ENCODE results near the gene PGAM1. TPM values are rescaled to one million over a fixed set of nuclear protein-coding genes. Genes with fewer than 3 reads are reported as not detected.

PGAM1 gene
- 10 to 100 TPM; 31.4 to 72.8 (median 46.6) TPM for total RNA-seq
- 10 to 100 TPM; 22.2 to 59.5 TPM for polyA plus RNA-seq

DNA sequence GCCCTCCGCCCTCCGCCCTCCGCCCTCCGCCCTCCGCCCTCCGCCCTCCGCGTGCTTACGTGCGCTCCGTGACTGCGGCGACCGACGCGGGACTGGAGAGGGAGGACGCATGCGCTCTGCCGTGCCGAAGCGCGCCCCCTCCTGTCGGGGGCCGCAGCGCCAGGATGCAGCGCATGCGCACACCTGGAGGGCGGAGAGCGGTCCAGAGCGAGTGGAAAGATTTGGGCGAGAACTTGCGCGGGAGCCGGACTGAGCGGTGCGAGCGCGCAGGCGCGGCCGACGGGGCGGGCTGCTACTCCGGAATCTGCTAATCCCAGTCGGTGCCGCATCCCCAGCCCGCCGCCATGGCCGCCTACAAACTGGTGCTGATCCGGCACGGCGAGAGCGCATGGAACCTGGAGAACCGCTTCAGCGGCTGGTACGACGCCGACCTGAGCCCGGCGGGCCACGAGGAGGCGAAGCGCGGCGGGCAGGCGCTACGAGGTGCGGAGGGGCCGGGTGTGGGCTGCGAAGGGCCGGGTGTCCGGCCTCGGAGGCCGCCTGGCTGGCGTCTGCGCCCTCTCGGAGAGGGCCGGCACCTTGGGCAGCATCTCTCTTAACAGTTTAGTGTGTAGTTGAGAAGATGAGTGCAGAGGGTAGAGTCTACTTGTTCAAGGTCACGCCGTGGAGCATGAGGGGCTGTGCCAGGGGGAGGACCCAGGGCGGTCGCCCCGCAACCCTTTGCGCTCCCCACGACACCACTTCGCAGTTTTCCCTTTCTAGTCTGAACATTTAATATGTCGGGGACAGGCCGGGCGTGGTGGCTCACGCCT is at the start of gene PGAM1:
TSS of gene PGAM1 (plus strand) at position 228 of the 812 bp plus-strand sequence. CDS start at position 345, 117 bp downstream.
- Histone ChIP-seq H3K4me1 (peaks cover 8 to 17% (median 14%) of the 10 kb centered on the region in 3 donors), H3K27me3 (no peaks in the 10 kb centered on the region), H3K36me3 (peaks cover 0 to 8% (median 2%) of the 10 kb centered on the region in 3 donors), H3K27ac (peak within 1 kb of the TSS; percentile 53 to 92 (median 76)), H3K4me3 (peak within 1 kb of the TSS; percentile 75 to 90 (median 82)), H3K9me3 (no peaks in the 10 kb centered on the region)
- TF ChIP-seq, protein P1, sequence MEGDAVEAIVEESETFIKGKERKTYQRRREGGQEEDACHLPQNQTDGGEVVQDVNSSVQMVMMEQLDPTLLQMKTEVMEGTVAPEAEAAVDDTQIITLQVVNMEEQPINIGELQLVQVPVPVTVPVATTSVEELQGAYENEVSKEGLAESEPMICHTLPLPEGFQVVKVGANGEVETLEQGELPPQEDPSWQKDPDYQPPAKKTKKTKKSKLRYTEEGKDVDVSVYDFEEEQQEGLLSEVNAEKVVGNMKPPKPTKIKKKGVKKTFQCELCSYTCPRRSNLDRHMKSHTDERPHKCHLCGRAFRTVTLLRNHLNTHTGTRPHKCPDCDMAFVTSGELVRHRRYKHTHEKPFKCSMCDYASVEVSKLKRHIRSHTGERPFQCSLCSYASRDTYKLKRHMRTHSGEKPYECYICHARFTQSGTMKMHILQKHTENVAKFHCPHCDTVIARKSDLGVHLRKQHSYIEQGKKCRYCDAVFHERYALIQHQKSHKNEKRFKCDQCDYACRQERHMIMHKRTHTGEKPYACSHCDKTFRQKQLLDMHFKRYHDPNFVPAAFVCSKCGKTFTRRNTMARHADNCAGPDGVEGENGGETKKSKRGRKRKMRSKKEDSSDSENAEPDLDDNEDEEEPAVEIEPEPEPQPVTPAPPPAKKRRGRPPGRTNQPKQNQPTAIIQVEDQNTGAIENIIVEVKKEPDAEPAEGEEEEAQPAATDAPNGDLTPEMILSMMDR (IDR thresholded peaks at IDR 0.05), result peak; percentile 15 to 57 (median 40)
- peak; percentile 92 to 99 (median 97) for DNase-seq
- intact Hi-C loops (cut with DNase I), result no loop called here
- no peak for FAIRE-seq
- WGBS, 2 donors, result 1 to 2% methylated on average over 70 to 86 of the region's 90 CpGs
- ATAC-seq, result peak; percentile 91 to 97 (median 94)

GRCh38 chr10:97376413-97376812 is 49.6 kb upstream of the PGAM1 start:
- H3K9me3 ChIP-seq, result no peaks in the 10 kb centered on the region
- H3K4me3 ChIP-seq, result no peak overlapping the region
- no peak for DNase-seq
- H3K36me3 ChIP-seq, result peaks cover 0 to 69% (median 22%) of the 10 kb centered on the region in 3 donors
- FAIRE-seq, result no peak
- H3K27ac ChIP-seq, result no peak overlapping the region
- intact Hi-C loops (cut with DNase I), result no loop called here
- H3K27me3 ChIP-seq, result no peaks in the 10 kb centered on the region
- WGBS, 2 donors, result 79 to 97% methylated on average over 6 of the region's 6 CpGs
- TF ChIP-seq, protein P1 (IDR thresholded peaks at IDR 0.05), result no peak
- no peak for ATAC-seq
- no peaks in the 10 kb centered on the region for H3K4me1 ChIP-seq

DNA sequence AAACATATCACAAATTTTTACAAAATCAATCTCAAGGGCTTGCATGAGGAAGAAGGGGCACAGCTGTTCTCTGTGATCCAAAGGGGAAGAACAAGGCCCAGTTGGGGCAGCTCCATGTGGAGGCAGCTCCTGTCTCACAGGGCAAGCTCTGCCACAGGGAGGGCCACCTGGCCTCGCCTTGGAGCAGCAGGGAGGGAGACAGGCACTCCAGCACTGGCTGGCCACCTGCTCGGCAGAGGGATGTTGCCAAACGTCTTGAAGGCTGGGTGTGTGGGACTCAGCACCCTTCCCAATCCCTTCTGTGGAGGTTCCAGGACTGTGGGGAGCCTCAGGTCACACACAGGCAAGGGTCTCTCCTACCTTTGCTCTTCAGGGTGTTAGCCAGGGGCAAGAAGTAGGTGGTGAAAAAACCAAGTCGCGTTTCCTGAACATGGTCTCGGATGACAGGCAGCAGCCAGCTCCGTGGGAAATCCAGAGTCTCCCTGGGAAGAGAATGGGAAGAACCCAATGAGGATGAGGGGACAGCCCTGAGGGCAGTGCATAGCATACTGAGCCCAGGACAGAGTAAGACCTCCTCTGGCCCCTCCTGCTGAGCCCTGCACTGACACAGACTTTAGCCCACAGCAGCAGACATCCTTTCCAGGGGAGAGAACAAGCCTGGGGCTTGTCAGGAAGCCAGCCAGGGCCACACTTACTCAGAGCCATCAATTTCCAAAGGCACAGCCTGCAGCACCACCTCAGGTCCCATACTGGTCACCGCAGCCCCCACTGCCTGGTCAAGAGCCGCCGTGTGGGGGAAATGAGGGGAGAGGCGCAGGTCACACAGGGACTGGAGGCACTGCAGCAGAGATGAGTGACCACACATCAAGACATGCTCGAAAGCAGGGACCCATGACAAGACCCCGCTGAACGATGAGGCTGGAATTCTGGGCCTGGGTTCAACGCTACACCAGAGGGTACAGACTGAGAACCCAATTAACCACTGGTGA is 46.8 kb upstream of the PGAM1 start:
- H3K4me1 ChIP-seq, result no peaks in the 10 kb centered on the region
- DNase-seq (no peak), FAIRE-seq (no peak), ATAC-seq (no peak)
- intact Hi-C loops (cut with DNase I), result no loop called here
- no peaks in the 10 kb centered on the region for H3K27me3 ChIP-seq
- H3K4me3 ChIP-seq, result no peak overlapping the region
- H3K36me3 ChIP-seq, result peaks cover 0 to 50% (median 8%) of the 10 kb centered on the region in 3 donors
- 80 to 91% methylated on average over 15 of the region's 15 CpGs for WGBS, 2 donors
- no peak overlapping the region for H3K27ac ChIP-seq
- H3K9me3 ChIP-seq, result no peaks in the 10 kb centered on the region
- TF ChIP-seq, protein P1 (IDR thresholded peaks at IDR 0.05), result no peak

GRCh38 chr10:97380516-97380915 is 45.5 kb upstream of the PGAM1 start:
- no peak for ATAC-seq
- intact Hi-C loops (cut with DNase I), result no loop called here
- no peaks in the 10 kb centered on the region for H3K9me3 ChIP-seq
- no peak overlapping the region for H3K4me3 ChIP-seq
- TF ChIP-seq, protein P1 (IDR thresholded peaks at IDR 0.05), result no peak
- DNase-seq, result no peak
- 89 to 91% methylated on average over 8 of the region's 8 CpGs for WGBS, 2 donors
- H3K36me3 ChIP-seq, result peaks cover 0 to 50% (median 8%) of the 10 kb centered on the region in 3 donors
- H3K27me3 ChIP-seq, result no peaks in the 10 kb centered on the region
- FAIRE-seq, result no peak
- no peaks in the 10 kb centered on the region for H3K4me1 ChIP-seq
- no peak overlapping the region for H3K27ac ChIP-seq

Data from pancreas (tissue), 10 donors.